ENCODE measurements around the gene FUT8.

FUT8 gene

DNA sequence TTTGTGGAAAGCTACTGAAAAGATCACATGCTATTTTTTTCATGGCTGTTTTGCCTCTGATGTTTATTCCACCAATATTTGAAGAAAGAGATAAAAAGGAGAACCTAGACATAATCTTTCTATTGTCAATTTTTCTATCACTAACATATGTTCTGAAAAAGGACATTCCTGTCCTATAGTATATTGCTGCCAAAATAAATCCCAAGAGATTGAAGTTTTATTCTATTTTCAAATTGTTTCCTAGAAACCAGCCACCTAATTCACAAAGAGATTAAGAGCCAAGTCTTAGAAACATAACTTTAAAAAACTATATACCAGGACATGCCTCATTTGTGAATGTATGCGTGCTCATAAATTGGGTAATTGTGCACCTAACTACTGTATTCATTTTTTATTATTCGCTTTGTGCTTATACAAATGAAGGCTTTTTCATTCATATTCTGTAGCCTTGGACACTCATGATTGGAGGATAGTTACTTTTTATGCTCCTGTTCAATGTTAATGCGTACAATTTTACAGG is 200.7 kb downstream of the FUT8 start:
- DNase-seq = no peak
- Histone ChIP-seq H3K4me3 (ENCODE audit: low read depth, low read length) (no peak overlapping the region), H3K4me1 (no peaks in the 10 kb centered on the region; the same call in 1 of the 2 replicates), H3K9me3 (no peaks in the 10 kb centered on the region), H3K36me3 (no peaks in the 10 kb centered on the region), H3K27me3 (no peaks in the 10 kb centered on the region)
- TF ChIP-seq, protein P1, sequence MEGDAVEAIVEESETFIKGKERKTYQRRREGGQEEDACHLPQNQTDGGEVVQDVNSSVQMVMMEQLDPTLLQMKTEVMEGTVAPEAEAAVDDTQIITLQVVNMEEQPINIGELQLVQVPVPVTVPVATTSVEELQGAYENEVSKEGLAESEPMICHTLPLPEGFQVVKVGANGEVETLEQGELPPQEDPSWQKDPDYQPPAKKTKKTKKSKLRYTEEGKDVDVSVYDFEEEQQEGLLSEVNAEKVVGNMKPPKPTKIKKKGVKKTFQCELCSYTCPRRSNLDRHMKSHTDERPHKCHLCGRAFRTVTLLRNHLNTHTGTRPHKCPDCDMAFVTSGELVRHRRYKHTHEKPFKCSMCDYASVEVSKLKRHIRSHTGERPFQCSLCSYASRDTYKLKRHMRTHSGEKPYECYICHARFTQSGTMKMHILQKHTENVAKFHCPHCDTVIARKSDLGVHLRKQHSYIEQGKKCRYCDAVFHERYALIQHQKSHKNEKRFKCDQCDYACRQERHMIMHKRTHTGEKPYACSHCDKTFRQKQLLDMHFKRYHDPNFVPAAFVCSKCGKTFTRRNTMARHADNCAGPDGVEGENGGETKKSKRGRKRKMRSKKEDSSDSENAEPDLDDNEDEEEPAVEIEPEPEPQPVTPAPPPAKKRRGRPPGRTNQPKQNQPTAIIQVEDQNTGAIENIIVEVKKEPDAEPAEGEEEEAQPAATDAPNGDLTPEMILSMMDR (IDR thresholded peaks at IDR 0.05; ENCODE audit: low read depth, low read length) = no peak

DNA sequence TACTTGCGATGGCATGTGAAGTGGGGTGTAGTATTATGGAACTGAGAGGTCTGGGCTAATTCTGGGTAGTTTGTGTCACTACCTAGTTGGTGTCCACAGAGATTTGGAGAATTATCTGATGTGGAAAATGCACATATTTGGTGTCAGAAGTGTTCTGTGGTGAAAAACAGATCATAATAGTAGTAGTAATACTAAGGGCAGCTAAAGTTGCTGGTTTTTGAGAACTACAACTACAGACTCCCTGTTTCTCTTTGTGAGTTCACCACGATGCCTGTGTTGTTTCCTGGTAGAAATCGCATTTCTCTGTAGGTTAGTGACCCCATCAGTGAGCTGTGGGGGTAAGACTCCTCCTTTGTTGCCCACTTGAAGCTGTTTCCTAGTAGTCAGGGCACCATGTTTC is 206.5 kb downstream of the FUT8 start:
- H3K4me3 ChIP-seq (ENCODE audit: low read depth, low read length) = no peak overlapping the region
- no peak for DNase-seq
- no peaks in the 10 kb centered on the region; the same call in 1 of the 2 replicates for H3K4me1 ChIP-seq
- TF ChIP-seq, protein P1 (IDR thresholded peaks at IDR 0.05; ENCODE audit: low read depth, low read length) = no peak
- H3K9me3 ChIP-seq = no peaks in the 10 kb centered on the region
- no peaks in the 10 kb centered on the region for H3K27me3 ChIP-seq
- H3K36me3 ChIP-seq = no peaks in the 10 kb centered on the region

DNA sequence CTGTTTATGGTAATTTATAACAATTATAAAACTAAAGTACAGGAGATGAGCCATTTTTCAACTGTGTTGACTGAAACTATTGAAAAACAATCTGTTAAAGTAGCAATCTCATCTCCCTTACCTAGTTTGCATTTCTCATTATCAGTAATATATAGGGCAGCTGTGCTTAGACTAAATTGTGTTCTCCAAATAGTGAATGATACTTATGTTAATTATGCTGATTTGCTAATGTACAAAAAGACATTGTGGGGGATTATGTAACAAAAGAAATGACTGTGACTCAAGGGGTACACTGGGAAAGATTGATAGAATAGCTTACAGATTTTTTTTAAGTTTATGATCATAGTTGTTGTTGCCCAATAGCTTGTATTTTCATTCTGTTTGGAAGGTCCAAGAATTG is 207.7 kb downstream of the FUT8 start:
- H3K4me3 ChIP-seq (ENCODE audit: low read depth, low read length) = no peak overlapping the region
- H3K27me3 ChIP-seq = no peaks in the 10 kb centered on the region
- no peaks in the 10 kb centered on the region for H3K9me3 ChIP-seq
- no peaks in the 10 kb centered on the region; the same call in 1 of the 2 replicates for H3K4me1 ChIP-seq
- no peak for DNase-seq
- no peaks in the 10 kb centered on the region for H3K36me3 ChIP-seq
- TF ChIP-seq, protein P1 (IDR thresholded peaks at IDR 0.05; ENCODE audit: low read depth, low read length) = no peak

DNA sequence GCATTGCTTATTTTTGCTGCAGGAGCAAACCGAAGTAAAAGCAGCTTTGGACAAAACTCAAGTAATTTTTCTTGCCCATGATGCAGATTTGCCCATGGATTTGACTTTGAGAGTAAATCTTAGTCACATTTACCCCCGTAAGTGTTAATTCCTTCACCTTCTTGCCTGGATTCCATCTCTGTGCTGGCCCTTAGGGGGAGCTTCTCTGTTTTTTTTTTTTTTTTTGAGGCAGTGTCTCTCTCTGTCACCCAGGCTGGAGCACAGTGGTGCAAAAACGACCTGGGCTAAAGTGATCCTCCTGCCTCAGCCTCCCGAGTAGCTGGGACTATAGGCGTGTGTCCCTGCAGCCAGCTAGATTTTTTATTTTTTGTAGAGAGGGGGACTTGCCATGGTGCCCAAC is 210.2 kb downstream of the FUT8 start:
- no peak for DNase-seq

DNA sequence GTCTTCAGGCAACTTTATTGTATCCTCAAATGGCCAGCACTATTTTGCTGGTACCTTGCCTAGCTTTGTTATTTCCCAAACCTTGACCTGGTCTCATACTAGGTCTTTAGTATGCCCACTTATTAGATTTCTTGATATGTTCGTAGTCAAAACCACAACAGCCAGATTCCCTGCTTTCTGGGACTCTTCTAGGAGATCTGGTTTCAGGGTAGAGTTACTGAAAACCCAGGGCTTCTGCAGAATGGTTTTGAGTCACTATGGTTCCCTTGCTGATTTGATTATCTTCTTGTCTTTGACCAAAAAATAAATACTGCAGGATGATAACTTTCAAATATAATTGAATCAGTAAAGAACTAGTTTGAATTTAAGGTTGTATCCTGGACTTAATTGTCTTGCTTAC is 211.2 kb downstream of the FUT8 start:
- DNase-seq = no peak
- TF ChIP-seq, protein P1 (IDR thresholded peaks at IDR 0.05; ENCODE audit: low read depth, low read length) = no peak
- H3K9me3 ChIP-seq = no peaks in the 10 kb centered on the region
- no peaks in the 10 kb centered on the region; the same call in 1 of the 2 replicates for H3K4me1 ChIP-seq
- no peaks in the 10 kb centered on the region for H3K27me3 ChIP-seq
- no peaks in the 10 kb centered on the region for H3K36me3 ChIP-seq
- H3K4me3 ChIP-seq (ENCODE audit: low read depth, low read length) = no peak overlapping the region

More for the DNA sequence above, 210.2 kb downstream of the FUT8 start:
- Histone ChIP-seq H3K4me1 (no peaks in the 10 kb centered on the region; the same call in 1 of the 2 replicates), H3K4me3 (ENCODE audit: low read depth, low read length) (no peak overlapping the region), H3K9me3 (no peaks in the 10 kb centered on the region), H3K36me3 (no peaks in the 10 kb centered on the region), H3K27me3 (no peaks in the 10 kb centered on the region)
- TF ChIP-seq, protein P1 (IDR thresholded peaks at IDR 0.05; ENCODE audit: low read depth, low read length) = no peak

DNA sequence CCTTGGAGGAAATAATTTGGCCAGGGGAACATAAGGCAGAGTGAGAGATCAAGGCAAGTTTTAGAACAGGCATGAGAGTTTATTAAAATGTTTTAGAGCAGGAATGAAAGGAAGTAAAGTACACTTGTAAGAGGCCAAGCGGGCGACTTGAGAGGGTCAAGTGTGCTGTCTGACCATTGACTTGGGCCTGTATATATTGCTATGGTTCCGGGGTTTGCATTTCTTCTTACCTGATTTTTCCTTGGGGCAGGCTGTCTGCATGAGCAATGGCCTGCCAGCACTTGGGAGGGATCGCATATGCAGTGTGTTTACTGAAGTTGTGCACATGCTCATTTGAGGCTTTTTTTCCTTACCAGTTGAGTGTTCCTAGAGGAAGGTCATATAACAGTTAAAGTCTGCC is 214.8 kb downstream of the FUT8 start:
- TF ChIP-seq, protein P1 (IDR thresholded peaks at IDR 0.05; ENCODE audit: low read depth, low read length) = no peak
- no peak overlapping the region for H3K4me3 ChIP-seq (ENCODE audit: low read depth, low read length)
- H3K4me1 ChIP-seq = no peaks in the 10 kb centered on the region; the same call in 1 of the 2 replicates
- H3K27me3 ChIP-seq = no peaks in the 10 kb centered on the region
- no peaks in the 10 kb centered on the region for H3K9me3 ChIP-seq
- DNase-seq = no peak
- no peaks in the 10 kb centered on the region for H3K36me3 ChIP-seq
